GM18526 (cell line): ENCODE data around the gene FAM13C.

ENCODE experiments used
- POLR2A ChIP-seq: IDR thresholded peaks from 3 replicates; pipeline ENCODE4 v1.6.1; 2011; ENCODE audit not compliant: insufficient read length; ENCODE audit errors: extremely low read depth

FAM13C gene

GRCh38 chr10:59362144-59362958 lies at the start of gene FAM13C:
Gene FAM13C (minus strand): TSS chr10:59362549. CDS start chr10:59362460, 89 bp downstream.
- no peak for TF ChIP-seq POLR2A

- TF ChIP-seq POLR2A, result no peak
These were observed 42.9 kb upstream of the FAM13C start for GRCh38 chr10:59405235-59405634.

- no peak for TF ChIP-seq POLR2A
These were observed 37.9 kb upstream of the FAM13C start for GRCh38 chr10:59400214-59400613.

GRCh38 chr10:59397961-59398360 lies 35.6 kb upstream of the FAM13C start:
- no peak for TF ChIP-seq POLR2A

GRCh38 chr10:59395984-59396383 lies 33.6 kb upstream of the FAM13C start:
- no peak for TF ChIP-seq POLR2A

- TF ChIP-seq POLR2A, result no peak
These were observed 31.0 kb upstream of the FAM13C start for GRCh38 chr10:59393349-59393748.

GRCh38 chr10:59391060-59391459 lies 28.7 kb upstream of the FAM13C start:
- no peak for TF ChIP-seq POLR2A

GRCh38 chr10:59388671-59388976 lies 26.3 kb upstream of the FAM13C start:
- TF ChIP-seq POLR2A, result no peak

GRCh38 chr10:59387951-59388670 lies 25.8 kb upstream of the FAM13C start:
- TF ChIP-seq POLR2A, result no peak

GRCh38 chr10:59384761-59385160 lies 22.4 kb upstream of the FAM13C start:
- TF ChIP-seq POLR2A, result no peak

- TF ChIP-seq POLR2A, result no peak
These were observed 21.6 kb upstream of the FAM13C start for GRCh38 chr10:59383908-59384307.

- no peak for TF ChIP-seq POLR2A
These were observed 21.1 kb upstream of the FAM13C start for GRCh38 chr10:59383436-59383835.

- TF ChIP-seq POLR2A, result no peak
These were observed 20.5 kb upstream of the FAM13C start for GRCh38 chr10:59382831-59383295.

- no peak for TF ChIP-seq POLR2A
These were observed 19.3 kb upstream of the FAM13C start for GRCh38 chr10:59381687-59382086.

- TF ChIP-seq POLR2A, result no peak
These were observed 14.5 kb upstream of the FAM13C start for GRCh38 chr10:59376846-59377245.

GRCh38 chr10:59375990-59376389 lies 13.6 kb upstream of the FAM13C start:
- no peak for TF ChIP-seq POLR2A
